ENCODE data around the gene TMEM108.
A peak's percentile ranks its signal among the peaks of the same experiment; 100 is the strongest.

The TMEM108 gene

GRCh38 chr3:133169331-133170068 lies 131.3 kb downstream of the TMEM108 start:
- peak; percentile 52 for DNase-seq

GRCh38 chr3:133171831-133172230 lies 133.6 kb downstream of the TMEM108 start:
- no peak for DNase-seq

GRCh38 chr3:133181392-133182150 lies 143.4 kb downstream of the TMEM108 start:
- DNase-seq, result no peak

GRCh38 chr3:133187870-133188379 lies 149.7 kb downstream of the TMEM108 start:
- DNase-seq, result no peak

GRCh38 chr3:133188996-133189395 lies 150.8 kb downstream of the TMEM108 start:
- peak; percentile 17 for DNase-seq

GRCh38 chr3:133189893-133190292 lies 151.7 kb downstream of the TMEM108 start:
- no peak for DNase-seq

GRCh38 chr3:133191818-133192217 lies 153.6 kb downstream of the TMEM108 start:
- no peak for DNase-seq

GRCh38 chr3:133192363-133192945 lies 154.3 kb downstream of the TMEM108 start:
- DNase-seq, result no peak

GRCh38 chr3:133192967-133193366 lies 154.8 kb downstream of the TMEM108 start:
- DNase-seq, result no peak

- DNase-seq, result no peak
Observed at GRCh38 chr3:133196527-133196926, 158.3 kb downstream of the TMEM108 start.

- DNase-seq, result no peak
Observed at GRCh38 chr3:133197619-133198018, 159.4 kb downstream of the TMEM108 start.

GRCh38 chr3:133206921-133207320 lies 168.7 kb downstream of the TMEM108 start:
- no peak for DNase-seq

- DNase-seq, result peak; percentile 14
Observed at GRCh38 chr3:133208184-133208583, 170.0 kb downstream of the TMEM108 start.

GRCh38 chr3:133209871-133210550 lies 171.8 kb downstream of the TMEM108 start:
- no peak for DNase-seq

GRCh38 chr3:133210656-133211055 lies 172.5 kb downstream of the TMEM108 start:
- no peak for DNase-seq

GRCh38 chr3:133211449-133211848 lies 173.3 kb downstream of the TMEM108 start:
- DNase-seq, result no peak

GRCh38 chr3:133211856-133212255 lies 173.7 kb downstream of the TMEM108 start:
- no peak for DNase-seq

- no peak for DNase-seq
Observed at GRCh38 chr3:133213937-133214336, 175.7 kb downstream of the TMEM108 start.

GRCh38 chr3:133227813-133228212 lies 189.6 kb downstream of the TMEM108 start:
- DNase-seq, result no peak

- DNase-seq, result no peak
Observed at GRCh38 chr3:133230195-133230594, 192.0 kb downstream of the TMEM108 start.

- DNase-seq, result no peak
Observed at GRCh38 chr3:133236901-133237300, 198.7 kb downstream of the TMEM108 start.

- no peak for DNase-seq
Observed at GRCh38 chr3:133237380-133237779, 199.2 kb downstream of the TMEM108 start.

GRCh38 chr3:133238015-133238414 lies 199.8 kb downstream of the TMEM108 start:
- no peak for DNase-seq
